Fibroblast of skin of back (primary cell): ENCODE results near the gene CCM2.

ENCODE experiments used
- DNase-seq: peaks from one replicate; pipeline ENCODE4 v3.0.0-alpha.2; 2013

The CCM2 gene

GRCh38 chr7:45068236-45069023, 68.4 kb downstream of the CCM2 start:
- no peak for DNase-seq

GRCh38 chr7:45069444-45070253, 69.6 kb downstream of the CCM2 start:
- DNase-seq: no peak

DNA sequence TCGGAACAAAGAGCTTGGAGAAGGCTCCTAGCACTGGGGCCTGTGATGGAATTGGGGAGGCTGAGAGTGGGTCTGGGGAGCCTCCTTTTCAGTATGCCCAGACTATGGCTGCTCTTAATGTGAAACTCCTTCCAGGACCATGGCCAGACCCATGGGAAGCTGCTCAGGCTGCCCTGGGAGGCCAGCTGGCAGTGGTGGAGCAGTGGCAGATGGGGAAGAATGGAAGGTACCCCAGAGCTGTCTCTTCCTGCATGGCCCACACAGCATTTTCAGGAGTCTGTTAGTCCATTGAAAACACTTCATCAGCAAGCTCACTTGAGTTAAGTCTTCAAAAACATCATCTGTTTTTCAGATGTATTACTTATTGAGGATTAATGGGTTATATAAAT, 70.2 kb downstream of the CCM2 start:
- DNase-seq: no peak

GRCh38 chr7:45071528-45071927, 71.5 kb downstream of the CCM2 start:
- no peak for DNase-seq

DNA sequence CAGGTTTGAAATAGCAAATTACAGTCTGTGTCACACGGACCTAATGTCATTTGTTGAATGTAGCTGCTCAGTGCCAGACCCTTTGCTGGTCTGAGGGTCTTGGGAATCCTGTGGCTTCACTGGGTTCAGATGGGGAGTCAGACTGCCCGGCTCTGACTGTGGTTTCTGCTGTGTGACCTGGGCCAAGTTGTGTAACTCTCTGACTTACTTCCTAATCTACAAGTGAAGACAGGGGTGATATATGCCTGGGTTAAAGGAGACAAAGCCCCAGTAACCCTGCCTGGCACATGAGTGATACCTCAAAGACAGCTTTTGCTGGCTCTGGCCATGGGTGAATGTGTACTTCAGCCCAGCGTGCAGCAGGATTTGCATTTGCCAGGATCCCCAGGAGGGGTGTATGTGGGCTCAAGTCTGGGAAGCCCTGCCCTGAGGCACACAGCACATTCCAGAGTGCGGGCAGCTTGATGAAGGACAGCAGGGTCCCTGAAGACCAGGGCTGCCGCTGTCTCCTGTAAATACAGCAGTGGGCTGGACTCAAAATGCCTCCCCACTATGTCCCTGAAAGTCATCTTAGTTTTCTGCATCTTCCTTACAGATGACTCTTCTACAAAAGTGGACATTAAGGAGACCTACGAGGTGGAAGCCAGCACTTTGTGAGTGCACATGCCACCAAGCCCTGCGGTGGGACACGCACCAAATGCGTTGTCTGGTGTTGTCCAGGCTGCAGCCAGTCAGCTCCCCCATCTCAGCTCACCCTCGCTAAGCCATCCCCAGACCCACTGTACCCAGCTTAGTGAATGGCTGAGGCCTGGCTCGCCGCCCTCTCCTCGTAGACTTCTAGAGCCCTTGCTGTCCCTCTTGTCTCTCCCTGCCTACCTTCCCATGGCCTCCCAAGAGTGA, 72.4 kb downstream of the CCM2 start:
- DNase-seq: no peak

- no peak for DNase-seq
These were observed 73.2 kb downstream of the CCM2 start for GRCh38 chr7:45073031-45073785.

DNA sequence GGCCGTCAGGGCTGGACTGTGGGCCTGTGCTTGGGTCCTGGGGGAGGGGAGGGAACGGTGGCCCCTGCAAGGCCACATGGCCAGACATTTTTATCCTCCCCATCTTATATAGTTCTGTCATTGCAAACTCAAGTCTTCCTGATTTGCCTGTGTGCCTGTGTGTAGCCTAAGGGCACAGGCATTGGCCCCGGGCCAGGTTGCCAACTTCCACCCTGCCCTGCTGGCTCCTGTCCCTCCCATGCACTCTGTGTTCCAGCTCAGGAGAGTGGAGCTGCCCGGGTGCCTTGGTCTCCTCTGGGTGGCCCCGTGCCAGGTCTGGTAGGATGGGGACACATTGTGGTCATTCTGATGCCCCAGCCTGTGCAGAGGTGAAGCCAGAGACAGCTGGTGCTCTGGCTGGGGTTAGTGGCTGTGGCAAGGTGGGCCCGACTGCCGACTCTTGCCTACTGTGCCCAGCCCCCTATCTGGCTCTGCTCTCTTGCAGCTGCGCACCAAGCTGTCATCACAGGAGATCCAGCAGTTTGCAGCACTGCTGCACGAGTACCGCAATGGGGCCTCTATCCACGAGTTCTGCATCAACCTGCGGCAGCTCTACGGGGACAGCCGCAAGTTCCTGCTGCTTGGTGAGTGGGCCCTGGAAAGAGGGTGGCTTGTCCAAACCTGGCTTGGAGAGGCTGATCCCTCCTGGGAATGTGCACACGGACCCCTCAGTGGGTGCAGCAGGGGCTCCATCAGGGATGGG, 74.0 kb downstream of the CCM2 start:
- no peak for DNase-seq

GRCh38 chr7:45074528-45075354, 74.7 kb downstream of the CCM2 start:
- DNase-seq: no peak

GRCh38 chr7:45075355-45075644, 75.3 kb downstream of the CCM2 start:
- DNase-seq: no peak

DNA sequence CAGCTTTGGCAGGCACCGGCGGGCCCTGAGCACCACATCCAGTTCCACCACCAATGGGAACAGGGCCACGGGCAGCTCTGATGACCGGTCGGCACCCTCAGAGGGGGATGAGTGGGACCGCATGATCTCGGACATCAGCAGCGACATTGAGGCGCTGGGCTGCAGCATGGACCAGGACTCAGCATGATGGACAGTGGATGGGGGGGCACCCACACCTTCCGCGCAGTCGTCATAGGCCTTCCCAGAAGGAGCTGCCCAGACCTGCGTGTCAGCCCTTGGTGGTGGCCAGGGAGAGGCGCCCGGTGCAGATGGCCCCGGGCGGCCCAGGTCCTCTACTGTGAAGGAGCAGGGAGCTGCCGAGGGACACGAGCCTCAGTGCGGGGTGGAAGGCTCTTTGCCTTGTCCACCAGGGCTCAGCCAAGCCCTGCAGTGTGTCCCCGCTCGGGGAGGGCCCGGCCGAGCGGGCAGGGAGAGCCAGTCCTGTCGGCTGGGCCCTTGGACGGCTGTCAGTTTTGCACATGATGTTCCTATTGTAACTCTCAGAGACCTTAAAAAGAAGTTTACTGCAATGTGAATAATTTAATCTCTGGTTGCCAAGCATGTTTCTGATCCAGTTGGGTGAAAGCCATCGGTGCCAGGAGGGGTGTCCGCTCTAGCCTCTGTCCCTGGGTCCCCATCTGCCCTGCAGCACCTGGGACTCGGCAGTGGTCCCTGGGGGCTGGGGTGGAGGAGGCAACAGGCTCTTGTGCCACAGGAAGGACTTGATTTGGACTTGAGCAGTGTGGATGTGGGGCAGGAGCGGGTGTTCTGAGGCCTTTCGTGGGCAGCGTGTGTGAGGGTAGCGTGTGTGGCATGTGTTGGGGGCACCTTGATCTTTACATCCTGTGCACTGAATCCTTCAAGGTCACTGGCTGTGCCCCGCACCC, 76.1 kb downstream of the CCM2 start:
- DNase-seq: no peak

GRCh38 chr7:45076946-45077345, 76.9 kb downstream of the CCM2 start:
- no peak for DNase-seq

DNA sequence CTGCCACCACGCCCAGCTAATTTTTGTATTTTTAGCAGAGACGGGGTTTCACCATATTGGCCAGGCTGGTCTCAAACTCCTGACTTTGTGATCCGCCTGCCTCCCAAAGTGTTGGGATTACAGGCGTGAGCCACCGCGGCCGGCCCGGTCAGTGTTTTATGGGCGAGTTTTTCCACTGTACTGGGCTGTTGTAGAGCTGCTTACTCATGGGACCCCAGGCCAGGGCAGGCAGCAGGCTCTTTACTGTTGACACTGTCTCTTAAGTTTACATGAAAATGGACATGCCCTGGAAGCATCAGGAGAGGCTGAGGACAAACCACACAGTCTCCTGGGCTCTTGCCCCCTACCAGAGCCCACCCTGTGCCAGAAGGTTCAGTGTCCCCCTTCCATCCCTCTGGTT, 77.6 kb downstream of the CCM2 start:
- DNase-seq: no peak

DNA sequence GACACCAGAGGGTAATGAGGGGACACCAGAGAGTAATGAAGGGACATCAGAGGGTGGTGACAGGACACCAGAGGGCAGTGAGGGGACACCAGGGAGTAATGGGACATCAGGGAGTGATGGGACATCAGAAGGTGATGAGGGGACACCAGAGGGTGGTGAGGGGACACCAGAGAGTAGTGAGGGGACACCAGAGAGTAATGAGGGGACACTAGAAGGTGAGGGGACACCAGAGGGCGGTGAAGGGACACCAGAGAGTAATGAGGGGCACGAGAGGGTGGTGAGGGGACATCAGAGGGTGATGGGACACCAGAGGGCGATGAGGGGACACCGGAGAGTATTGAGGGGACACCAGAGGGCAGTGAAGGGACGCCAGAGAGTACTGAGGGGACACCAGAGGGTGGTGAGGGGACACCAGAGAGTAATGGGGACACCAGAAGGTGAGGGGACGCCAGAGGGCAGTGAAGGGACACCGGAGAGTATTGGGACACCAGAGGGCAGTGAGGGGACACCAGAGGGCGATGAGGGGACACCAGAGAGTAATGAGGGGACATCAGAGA, 78.2 kb downstream of the CCM2 start:
- no peak for DNase-seq

GRCh38 chr7:45080265-45080957, 80.4 kb downstream of the CCM2 start:
- no peak for DNase-seq

- DNase-seq: no peak
These were observed 81.1 kb downstream of the CCM2 start for GRCh38 chr7:45080958-45081669.

DNA sequence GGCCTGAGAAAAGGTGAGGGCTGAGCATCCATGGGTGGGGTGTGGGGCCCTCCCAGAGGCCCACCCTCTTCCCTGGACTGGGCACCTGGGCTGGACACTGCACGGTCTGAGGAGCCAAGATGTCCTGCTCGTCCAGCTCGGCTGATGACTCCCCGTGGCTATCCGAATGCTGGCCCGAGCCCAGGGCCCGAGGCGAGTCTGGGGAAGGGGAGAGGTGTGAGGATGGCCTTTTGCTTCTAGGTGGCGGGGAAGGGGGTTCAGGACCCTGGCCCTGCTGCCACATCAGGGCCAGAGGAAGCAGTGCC, 81.6 kb downstream of the CCM2 start:
- no peak for DNase-seq

- DNase-seq: no peak
These were observed 82.2 kb downstream of the CCM2 start for GRCh38 chr7:45082031-45082830.
